CD4-positive, alpha-beta T cell treated with Interleukin-17A for 1 hour (primary cell): ENCODE results near the gene ATP11C.
"Not testable (repeated sequence)": the region's sequence is repeated elsewhere in the genome, so short reads cannot be mapped to it uniquely, and the experiment has no call there.

Experiments
- DNase-seq: peaks from one replicate; pipeline ENCODE4 v3.0.0-alpha.2; 2020

Gene ATP11C

GRCh38 chrX:139851730-139852129 is 81.1 kb downstream of the ATP11C start:
- no peak for DNase-seq

- no peak for DNase-seq
Observed at GRCh38 chrX:139850968-139851367, 81.9 kb downstream of the ATP11C start.

GRCh38 chrX:139844884-139845283 is 88.0 kb downstream of the ATP11C start:
- no peak for DNase-seq

- DNase-seq = no peak
Observed at GRCh38 chrX:139844163-139844562, 88.7 kb downstream of the ATP11C start.

GRCh38 chrX:139842326-139843185 is 90.3 kb downstream of the ATP11C start:
- no peak for DNase-seq

GRCh38 chrX:139836335-139836734 is 96.5 kb downstream of the ATP11C start:
- not testable (repeated sequence) for DNase-seq

- DNase-seq = no peak
Observed at GRCh38 chrX:139834879-139835278, 98.0 kb downstream of the ATP11C start.

GRCh38 chrX:139832718-139833309 is 100.0 kb downstream of the ATP11C start:
- no peak for DNase-seq

GRCh38 chrX:139831675-139832456 is 101.0 kb downstream of the ATP11C start:
- no peak for DNase-seq

GRCh38 chrX:139831017-139831416 is 101.8 kb downstream of the ATP11C start:
- DNase-seq = no peak

GRCh38 chrX:139828830-139829229 is 104.0 kb downstream of the ATP11C start:
- no peak for DNase-seq

GRCh38 chrX:139828033-139828432 is 104.8 kb downstream of the ATP11C start:
- no peak for DNase-seq

- DNase-seq = no peak
Observed at GRCh38 chrX:139826065-139827044, 106.5 kb downstream of the ATP11C start.

GRCh38 chrX:139825618-139826017 is 107.2 kb downstream of the ATP11C start:
- no peak for DNase-seq

GRCh38 chrX:139823806-139824205 is 109.0 kb downstream of the ATP11C start:
- no peak for DNase-seq

- DNase-seq = no peak
Observed at GRCh38 chrX:139820358-139820984, 112.4 kb downstream of the ATP11C start.

- DNase-seq = no peak
Observed at GRCh38 chrX:139816204-139816603, 116.6 kb downstream of the ATP11C start.

GRCh38 chrX:139815771-139816170 is 117.1 kb downstream of the ATP11C start:
- no peak for DNase-seq

GRCh38 chrX:139811942-139812629 is 120.8 kb downstream of the ATP11C start:
- DNase-seq = no peak

- DNase-seq = no peak
Observed at GRCh38 chrX:139804482-139804881, 128.4 kb downstream of the ATP11C start.

GRCh38 chrX:139803224-139803623 is 129.6 kb downstream of the ATP11C start:
- DNase-seq = no peak
